Measurements from ENCODE around the gene IFNL1.

DNA sequence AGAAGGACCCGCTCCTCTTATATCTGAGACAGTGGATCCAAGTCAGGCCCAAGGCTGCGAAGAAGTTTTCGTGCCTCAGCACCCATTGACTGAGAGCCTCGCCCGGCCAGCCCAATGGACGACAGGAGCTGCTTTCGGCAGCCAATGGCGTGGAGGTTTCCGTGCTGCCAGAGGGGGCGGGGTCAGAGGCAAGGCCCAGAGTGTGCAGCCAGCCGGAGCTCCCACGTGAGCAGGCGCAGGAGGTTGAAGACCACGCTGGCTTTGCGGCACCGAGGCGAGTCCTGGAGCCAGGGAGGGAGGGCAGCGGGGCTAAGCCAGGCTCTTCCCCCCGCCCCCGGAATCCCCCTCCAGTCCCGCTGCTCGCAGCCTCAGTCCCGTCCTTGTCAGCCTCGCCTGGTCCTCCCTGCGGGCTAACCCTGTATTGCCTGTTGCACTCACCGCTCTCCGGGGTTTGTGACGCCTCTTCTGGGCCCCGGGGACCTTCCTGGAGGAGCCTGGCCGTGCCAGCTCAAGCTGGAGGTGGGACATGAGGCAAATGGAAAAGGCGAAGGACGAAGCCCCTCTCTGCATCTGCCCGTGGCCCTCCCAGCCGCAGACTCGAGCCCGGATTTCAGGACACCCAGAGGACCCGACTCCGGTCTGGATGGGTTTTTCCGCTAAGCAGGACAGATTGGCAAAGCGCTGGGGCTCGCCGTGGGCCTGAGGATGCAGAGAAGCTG, 49.1 kb upstream of the IFNL1 start:
- TF ChIP-seq, protein P1, sequence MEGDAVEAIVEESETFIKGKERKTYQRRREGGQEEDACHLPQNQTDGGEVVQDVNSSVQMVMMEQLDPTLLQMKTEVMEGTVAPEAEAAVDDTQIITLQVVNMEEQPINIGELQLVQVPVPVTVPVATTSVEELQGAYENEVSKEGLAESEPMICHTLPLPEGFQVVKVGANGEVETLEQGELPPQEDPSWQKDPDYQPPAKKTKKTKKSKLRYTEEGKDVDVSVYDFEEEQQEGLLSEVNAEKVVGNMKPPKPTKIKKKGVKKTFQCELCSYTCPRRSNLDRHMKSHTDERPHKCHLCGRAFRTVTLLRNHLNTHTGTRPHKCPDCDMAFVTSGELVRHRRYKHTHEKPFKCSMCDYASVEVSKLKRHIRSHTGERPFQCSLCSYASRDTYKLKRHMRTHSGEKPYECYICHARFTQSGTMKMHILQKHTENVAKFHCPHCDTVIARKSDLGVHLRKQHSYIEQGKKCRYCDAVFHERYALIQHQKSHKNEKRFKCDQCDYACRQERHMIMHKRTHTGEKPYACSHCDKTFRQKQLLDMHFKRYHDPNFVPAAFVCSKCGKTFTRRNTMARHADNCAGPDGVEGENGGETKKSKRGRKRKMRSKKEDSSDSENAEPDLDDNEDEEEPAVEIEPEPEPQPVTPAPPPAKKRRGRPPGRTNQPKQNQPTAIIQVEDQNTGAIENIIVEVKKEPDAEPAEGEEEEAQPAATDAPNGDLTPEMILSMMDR (IDR thresholded peaks at IDR 0.05), result no peak
- no peak for TF ChIP-seq POLR2AphosphoS5 (IDR thresholded peaks at IDR 0.05)
- no peak for TF ChIP-seq POLR2A (IDR thresholded peaks at IDR 0.05)

Data from prostate gland (tissue), 2 donors.